H1 (cell line): Measurements from ENCODE around the gene RAB36. TPM values are rescaled to one million over a fixed set of nuclear protein-coding genes. Genes with fewer than 3 reads are reported as not detected.

Experiments
- polyA plus RNA-seq, 7 experiments: library from polyadenylated mRNA; depleted of rRNA in 3 of 7; stranded (reverse) in 5 of 7; unstranded in 2 of 7; fragments of >200 nt in 5 of 7; fragments of 200-250 nt in 2 of 7; gene quantifications; 1 replicate in 5 of 7; 2 replicates in 1 of 7; 4 replicates in 1 of 7; pipeline versions ENCODE4 v1.2.1 to v1.2.3, GENCODE V29; 2011 to 2013; ENCODE audit warnings: missing spikeins in 2 of 7, mixed read lengths in 2 of 7
- small RNA-seq: library from polyadenylated mRNA; stranded (forward); fragments of <200 nt; extraction: miRNeasy Mini kit (QIAGEN cat#:217004); gene quantifications from one replicate; pipeline ENCODE3, GENCODE V24; 2013; ENCODE audit not compliant: insufficient read depth
- total RNA-seq: library from RNA; stranded (reverse); fragmentation: NEBNext Ultra II Directional; extraction: Animal tissue kit (Norgen Biotek cat#: 25700); gene quantifications from 2 replicates; pipeline ENCODE4 v1.2.1, GENCODE V29; 2021

RAB36 gene
- total and polyA plus RNA-seq, 2 of the 8 experiments (the other 6 are each of a cell fraction or from before 2014, with no cell fraction given), result 1.0 to 1.5 TPM

Small RNA genes lying within 50 kb of the gene (small RNA-seq; reads per million reads assigned to genes)
- gene BCRP8 (not detected), gene RF00017 (not detected), gene RF00066 (not detected)

Other genes with a start within 250 kb of the RAB36 start
- gene GNAZ, start 75.0 kb upstream of the RAB36 start, total RNA-seq, result 9.6 and 9.7 TPM in 2 replicates
- 6.6 and 6.9 TPM in 2 replicates for gene GNAZ, start 75.0 kb upstream of the RAB36 start, polyA plus RNA-seq (2011; rRNA removed)
- 0.84 TPM in 1 of 2 replicates, not detected in the other for gene RSPH14, start 3.5 kb upstream of the RAB36 start, total RNA-seq
- gene RSPH14, start 3.5 kb upstream of the RAB36 start, polyA plus RNA-seq (2011; rRNA removed), result 0.28 and 0.30 TPM in 2 replicates
- gene BCR, start 35.0 kb downstream of the RAB36 start, total RNA-seq, result 122 and 130 TPM in 2 replicates
- gene BCR, start 35.0 kb downstream of the RAB36 start, polyA plus RNA-seq (2011; rRNA removed), result 66.7 and 110 TPM in 2 replicates